HepG2 (cell line): ENCODE results near the gene ARHGAP30. TPM values are rescaled to one million over a fixed set of nuclear protein-coding genes. Genes with fewer than 3 reads are reported as not detected.

Source experiments
- ATAC-seq: fragments of 200-7000 bp; cut with Tn5 transposase; 3 replicates; pipeline ENCODE4 v1.9.1; 2020; ENCODE audit warnings: mild to moderate bottlenecking, moderate library complexity
- BruUV-seq: library from RNA; stranded (reverse); fragments of 400-500 nt; replicated peaks from 2 replicates; lab custom pipeline; 2021; lab: Mats Ljungman, UMichigan
- CTCF ChIA-PET: fragments of 300-600 bp; formaldehyde crosslinking; extraction: SDS; loops from one replicate; lab custom pipeline; 2021; ENCODE audit warnings: low total read pairs, inconsistent platforms, low intra/inter-chr PET ratio; lab: Yijun Ruan, JAX
- POLR2A ChIA-PET: fragments of 350-600 bp; sonication (Branson Sonifier 250); formaldehyde crosslinking; loops from one replicate; lab custom pipeline; 2020; ENCODE audit warnings: antibody characterized with exemption, inconsistent platforms; lab: Yijun Ruan, JAX
- DNase-seq: peaks from one replicate; pipeline ENCODE4 v3.0.0-alpha.2; 2015; ENCODE audit warnings: low spot score
- FAIRE-seq: peaks from 3 replicates; lab custom pipeline; 2011; peaks lifted over from hg19 to GRCh38; lab: Jason Lieb, UNC
- H2AFZ ChIP-seq: one replicate; pipeline ENCODE4 v1.6.1; 2011; ENCODE audit warnings: low read length, inconsistent platforms
- H3K27ac ChIP-seq: fragments of 300-600 bp; 3 replicates; pipeline ENCODE4 v1.8.0; 2011; ENCODE audit warnings: mixed run types, mild to moderate bottlenecking, mixed read lengths, low read length, inconsistent platforms; ENCODE audit not compliant: insufficient read depth; ENCODE audit errors: extremely low read length
- H3K27me3 ChIP-seq, 2 experiments: fragments of 200-600 bp in 1 of 2; 2 replicates in 1 of 2; 3 replicates in 1 of 2; pipeline versions ENCODE4 v1.6.0 to v1.8.0; 2011; ENCODE audit warnings: low read length in 2 of 2, mild to moderate bottlenecking in 2 of 2, moderate library complexity in 2 of 2, inconsistent platforms in 1 of 2; ENCODE audit not compliant: insufficient read depth in 2 of 2, control insufficient read depth in 1 of 2
- H3K36me3 ChIP-seq, 2 experiments: fragments of 200-600 bp in 1 of 2; replicated peaks in 1 of 2; 2 replicates in 1 of 2; 3 replicates in 1 of 2; pipeline versions ENCODE4 v1.5.1 to v1.8.0; 2011; ENCODE audit warnings: low read length in 2 of 2, inconsistent platforms in 1 of 2; ENCODE audit not compliant: insufficient read depth in 2 of 2, control insufficient read depth in 1 of 2
- H3K4me1 ChIP-seq: 2 replicates; pipeline ENCODE4 v1.5.1; 2012; ENCODE audit warnings: low read length, inconsistent platforms; ENCODE audit not compliant: insufficient read depth
- H3K4me2 ChIP-seq: 2 replicates; pipeline ENCODE4 v1.6.0; 2011; ENCODE audit warnings: low read depth, low read length, inconsistent platforms
- H3K4me3 ChIP-seq, 3 experiments: fragments of 200-600 bp in 1 of 3; sonication (generic), shearing (Covaris generic) in 1 of 3; replicated peaks in 1 of 3; 2 replicates each; pipeline ENCODE4 v1.5.1; 2011 to 2016; ENCODE audit warnings: low read length in 3 of 3, inconsistent platforms in 2 of 3, low read depth in 2 of 3, mild to moderate bottlenecking in 2 of 3, control low read depth in 1 of 3, mixed read lengths in 1 of 3; ENCODE audit not compliant: insufficient read depth in 1 of 3
- H3K79me2 ChIP-seq: one replicate; pipeline ENCODE4 v1.6.1; 2011; ENCODE audit warnings: low read length, inconsistent platforms; ENCODE audit not compliant: insufficient read depth
- H3K9ac ChIP-seq: 2 replicates; pipeline ENCODE4 v1.6.0; 2011; ENCODE audit warnings: mild to moderate bottlenecking, low read depth, low read length, inconsistent platforms; ENCODE audit not compliant: insufficient read depth
- H3K9me3 ChIP-seq: 2 replicates; pipeline ENCODE4 v1.5.1; 2012; ENCODE audit warnings: mild to moderate bottlenecking, low read length
- H4K20me1 ChIP-seq: 2 replicates; pipeline ENCODE4 v1.6.0; 2011; ENCODE audit warnings: inconsistent platforms, mild to moderate bottlenecking, low read length, moderate library complexity; ENCODE audit not compliant: insufficient read depth
- AHR ChIP-seq: IDR thresholded peaks from 2 replicates; pipeline ENCODE4 v1.6.1; 2018; ENCODE audit warnings: missing genetic modification reagents, missing compliant biosample characterization
- CBX2 ChIP-seq, 2 experiments: fragments of 200-600 bp in 1 of 2; sonication (generic); formaldehyde crosslinking in 1 of 2; IDR thresholded peaks; 2 replicates each; pipeline versions ENCODE4 v1.7.0 to v1.8.1; 2018 to 2022; ENCODE audit warnings: low read depth in 2 of 2, low read length in 1 of 2, mild to moderate bottlenecking in 1 of 2, missing genetic modification reagents in 1 of 2
- ELF1 ChIP-seq: sonication (generic); formaldehyde crosslinking; IDR thresholded peaks from 2 replicates; pipeline ENCODE4 v1.4.0; 2020; ENCODE audit warnings: missing genetic modification reagents
- FOXC1 ChIP-seq: sonication (generic); formaldehyde crosslinking; IDR thresholded peaks from 2 replicates; pipeline ENCODE4 v1.8.0; 2022; ENCODE audit warnings: mild to moderate bottlenecking, missing genetic modification reagents, borderline replicate concordance
- HES4 ChIP-seq: sonication (generic); formaldehyde crosslinking; IDR thresholded peaks from 2 replicates; pipeline ENCODE4 v1.9.0; 2021; ENCODE audit warnings: mild to moderate bottlenecking, missing genetic modification reagents, borderline replicate concordance
- KDM3A ChIP-seq: IDR thresholded peaks from 2 replicates; pipeline ENCODE4 v1.6.1; 2018; ENCODE audit warnings: low read depth, missing compliant biosample characterization
- KLF11 ChIP-seq: IDR thresholded peaks from 2 replicates; pipeline ENCODE4 v1.6.1; 2016; ENCODE audit warnings: missing compliant biosample characterization
- PHF8 ChIP-seq: sonication (generic); formaldehyde crosslinking; IDR thresholded peaks from 2 replicates; pipeline ENCODE4 v1.5.0; 2020; ENCODE audit warnings: missing genetic modification reagents
- SOX13 ChIP-seq, 3 experiments: fragments of 450-650 bp in 1 of 3; sonication (generic) in 1 of 3; formaldehyde crosslinking in 1 of 3; IDR thresholded peaks in 2 of 3; conservative IDR thresholded peaks in 1 of 3; 2 replicates each; pipeline versions ENCODE4 v1.5.0 to v1.6.1; 2016 to 2020; ENCODE audit warnings: antibody characterized with exemption in 1 of 3, mild to moderate bottlenecking in 1 of 3, missing compliant biosample characterization in 1 of 3, missing genetic modification reagents in 1 of 3, moderate library complexity in 1 of 3
- TEAD3 ChIP-seq: optimal IDR thresholded peaks from 2 replicates; pipeline ENCODE3; 2016; ENCODE audit warnings: borderline replicate concordance
- ZBTB25 ChIP-seq: IDR thresholded peaks from 2 replicates; pipeline ENCODE4 v1.6.1; 2018; ENCODE audit warnings: missing genetic modification reagents
- ZNF451 ChIP-seq: sonication (generic); formaldehyde crosslinking; IDR thresholded peaks from 2 replicates; pipeline ENCODE4 v1.5.0; 2020; ENCODE audit warnings: mild to moderate bottlenecking, missing genetic modification reagents
- ZNF546 ChIP-seq: sonication (generic); formaldehyde crosslinking; conservative IDR thresholded peaks from 2 replicates; pipeline ENCODE4 v1.8.1; 2023; ENCODE audit warnings: mild to moderate bottlenecking, missing genetic modification reagents
- ZNF558 ChIP-seq: sonication (generic); formaldehyde crosslinking; IDR thresholded peaks from 2 replicates; pipeline ENCODE4 v1.9.0; 2022; ENCODE audit warnings: mild to moderate bottlenecking, missing genetic modification reagents, borderline replicate concordance
- ZNF570 ChIP-seq: sonication (generic); formaldehyde crosslinking; IDR thresholded peaks from 2 replicates; pipeline ENCODE4 v1.4.0; 2020; ENCODE audit warnings: mild to moderate bottlenecking, missing genetic modification reagents, borderline replicate concordance
- ZNF720 ChIP-seq: sonication (generic); formaldehyde crosslinking; IDR thresholded peaks from 2 replicates; pipeline ENCODE4 v1.4.0; 2020; ENCODE audit warnings: missing genetic modification reagents
- WGBS: methylation state at CpG from one replicate; pipeline ENCODE4 v1.1.6; 2017; ENCODE audit warnings: low lambda C conversion rate; 5-methylcytosine and 5-hydroxymethylcytosine counted together
- in situ Hi-C: cut with HindIII; loops from 2 replicates; pipeline ENCODE4 v1.10.0; 2017; ENCODE audit warnings: low pct_unique_long_range_greater_than_20kb; ENCODE audit not compliant: extremely low pct_ligation_motif_present
- intact Hi-C: fragments of 100-400 bp; cut with micrococcal nuclease; formaldehyde crosslinking; loops from one replicate; pipeline ENCODE4 v1.10.0; 2022; ENCODE audit not compliant: unreplicated experiment
- polyA plus RNA-seq, 8 experiments: library from polyadenylated mRNA; depleted of rRNA in 3 of 8; stranded (reverse) in 7 of 8; unstranded in 1 of 8; fragments of >200 nt; fragmentation: Illumina TruSeq in 4 of 8; extraction: Trizol in 4 of 8; gene quantifications; 2 replicates each; pipeline versions ENCODE4 v1.2.1 to v1.2.3, GENCODE V29; 2011 to 2016; ENCODE audit warnings: low read depth in 4 of 8, missing spikeins in 1 of 8, mixed read lengths in 1 of 8; ENCODE audit not compliant: insufficient read depth in 1 of 8
- total RNA-seq, 5 experiments: library from RNA; depleted of rRNA; stranded (reverse); fragments of >200 nt; fragmentation: Illumina TruSeq; extraction: Trizol; gene quantifications; 2 replicates each; pipeline ENCODE4 v1.2.3, GENCODE V29; 2016; ENCODE audit warnings: low read depth in 1 of 5
- TF ChIP-seq, protein P1 (sequence below): IDR thresholded peaks from 2 replicates; pipeline ENCODE4 v1.6.1; 2018; ENCODE audit warnings: missing genetic modification reagents, mild to moderate bottlenecking, missing compliant biosample characterization
- TF ChIP-seq, protein P2 (sequence below): IDR thresholded peaks from 2 replicates; pipeline ENCODE4 v1.6.1; 2016; ENCODE audit warnings: low read depth
- TF ChIP-seq, protein P3 (sequence below): sonication (generic); formaldehyde crosslinking; IDR thresholded peaks from 2 replicates; pipeline ENCODE4 v1.5.0; 2020; ENCODE audit warnings: missing genetic modification reagents, mild to moderate bottlenecking, borderline replicate concordance

The ARHGAP30 gene
- total and polyA plus RNA-seq, 2 of the 13 experiments (the other 11 are each of a cell fraction or from before 2014, with no cell fraction given): 0.13 to 0.20 TPM

DNA sequence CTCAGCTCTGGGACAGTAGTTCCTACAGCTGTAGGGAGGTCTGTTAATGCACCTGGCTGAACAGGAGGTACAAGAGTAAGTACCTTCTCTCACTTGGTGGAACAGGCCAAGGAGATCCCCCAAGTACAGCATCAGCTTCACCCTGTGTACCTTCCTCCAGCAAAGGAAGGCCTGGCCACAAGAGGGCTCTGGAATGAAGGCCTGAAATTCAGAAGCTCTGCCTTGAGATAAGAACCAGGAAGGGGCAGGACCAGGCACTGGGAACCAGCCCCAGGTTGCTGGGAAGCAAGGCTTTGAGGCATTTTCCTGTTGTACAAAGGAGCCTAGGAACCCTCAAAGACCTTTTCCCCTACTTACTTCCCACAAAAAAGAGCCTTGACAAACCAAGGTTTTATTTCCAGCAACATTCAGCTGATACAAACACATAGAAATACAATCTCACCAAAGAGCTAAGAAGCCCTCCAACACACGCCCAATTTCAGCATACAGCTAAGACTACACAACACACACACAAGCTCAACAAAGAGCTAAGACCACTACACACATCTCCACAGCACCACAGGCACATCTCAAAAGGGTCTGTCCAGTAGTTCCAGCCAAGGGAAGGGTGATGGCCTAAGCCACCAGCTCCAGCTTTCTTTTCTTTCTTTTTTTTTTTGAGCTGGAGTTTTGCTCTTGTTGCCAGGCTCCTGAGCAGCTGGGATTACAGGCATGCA is 72.2 kb downstream of the ARHGAP30 start:
- BruUV-seq: no TSS peak
- no peaks in the 10 kb centered on the region for H4K20me1 ChIP-seq
- H3K4me1 ChIP-seq: peaks cover 11% of the 10 kb centered on the region
- POLR2A ChIA-PET: interaction anchor here (1.0 to 1.6 kb wide), 4 partner anchors 14 to 48 kb away, joined by 4 to 18 read pairs (median 8); partner anchors contain the start of genes F11R and USF1
- no peak overlapping the region for H3K4me3 ChIP-seq
- no peak overlapping the region for H3K9ac ChIP-seq
- CTCF ChIA-PET: interaction anchor here (0.8 to 1.9 kb wide), 5 partner anchors 23 to 100 kb away, joined by 3 to 16 read pairs (median 4); partner anchors contain the start of genes F11R and KLHDC9
- in situ Hi-C loops (loop anchor here (10.0 kb wide), 1 partner anchor 97 kb away; the partner anchor contains the start of gene KLHDC9), intact Hi-C loops (loop anchor here (1.0 to 10.0 kb wide), 4 partner anchors 23 to 137 kb away; partner anchors contain the start of genes DEDD and USF1)
- no peaks in the 10 kb centered on the region for H3K9me3 ChIP-seq
- peak; percentile 95 for ATAC-seq
- no peak overlapping the region for H3K4me2 ChIP-seq
- no peak overlapping the region for H3K27ac ChIP-seq
- H3K36me3 ChIP-seq: peaks cover 21 to 37% of the 10 kb centered on the region in 2 experiments; a peak in 4 of 5 replicates
- no peaks in the 10 kb centered on the region for H3K79me2 ChIP-seq
- WGBS: 100% methylated on average over 1 of the region's 1 CpG
- no peaks in the 10 kb centered on the region for H3K27me3 ChIP-seq
- peak; percentile 84 for FAIRE-seq
- peak; percentile 61 for DNase-seq
- H2AFZ ChIP-seq: no peak overlapping the region
- peak; percentile 77 for TF ChIP-seq ELF1 (CRISPR knock-in tag)
- TF ChIP-seq, protein P1, sequence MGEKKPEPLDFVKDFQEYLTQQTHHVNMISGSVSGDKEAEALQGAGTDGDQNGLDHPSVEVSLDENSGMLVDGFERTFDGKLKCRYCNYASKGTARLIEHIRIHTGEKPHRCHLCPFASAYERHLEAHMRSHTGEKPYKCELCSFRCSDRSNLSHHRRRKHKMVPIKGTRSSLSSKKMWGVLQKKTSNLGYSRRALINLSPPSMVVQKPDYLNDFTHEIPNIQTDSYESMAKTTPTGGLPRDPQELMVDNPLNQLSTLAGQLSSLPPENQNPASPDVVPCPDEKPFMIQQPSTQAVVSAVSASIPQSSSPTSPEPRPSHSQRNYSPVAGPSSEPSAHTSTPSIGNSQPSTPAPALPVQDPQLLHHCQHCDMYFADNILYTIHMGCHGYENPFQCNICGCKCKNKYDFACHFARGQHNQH (CRISPR knock-in tag): 0 out of 2 replicates have a peak, but pooled peaks have one; percentile 24
- TF ChIP-seq ZNF720 (CRISPR knock-in tag): no peak
- TF ChIP-seq CBX2 (IDR thresholded peaks at IDR 0.05; ENCODE audit: low read depth, low read length): no peak
- no peak for TF ChIP-seq CBX2 (CRISPR knock-in tag; IDR thresholded peaks at IDR 0.05; ENCODE audit: low read depth)
- TF ChIP-seq, protein P2, sequence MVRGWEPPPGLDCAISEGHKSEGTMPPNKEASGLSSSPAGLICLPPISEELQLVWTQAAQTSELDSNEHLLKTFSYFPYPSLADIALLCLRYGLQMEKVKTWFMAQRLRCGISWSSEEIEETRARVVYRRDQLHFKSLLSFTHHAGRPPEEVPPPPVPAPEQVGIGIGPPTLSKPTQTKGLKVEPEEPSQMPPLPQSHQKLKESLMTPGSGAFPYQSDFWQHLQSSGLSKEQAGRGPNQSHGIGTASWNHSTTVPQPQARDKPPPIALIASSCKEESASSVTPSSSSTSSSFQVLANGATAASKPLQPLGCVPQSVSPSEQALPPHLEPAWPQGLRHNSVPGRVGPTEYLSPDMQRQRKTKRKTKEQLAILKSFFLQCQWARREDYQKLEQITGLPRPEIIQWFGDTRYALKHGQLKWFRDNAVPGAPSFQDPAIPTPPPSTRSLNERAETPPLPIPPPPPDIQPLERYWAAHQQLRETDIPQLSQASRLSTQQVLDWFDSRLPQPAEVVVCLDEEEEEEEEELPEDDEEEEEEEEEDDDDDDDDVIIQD (CRISPR knock-in tag): peak; percentile 49; the same call in 1 of the 2 replicates
- no peak for TF ChIP-seq ZNF570
- 0 out of 2 replicates have a peak, but pooled peaks have one; percentile 36 for TF ChIP-seq ZBTB25 (CRISPR knock-in tag)
- peak; percentile 72 for TF ChIP-seq TEAD3 (CRISPR knock-in tag)
- TF ChIP-seq ZNF558: no peak
- TF ChIP-seq ZNF546: no peak
- no peak for TF ChIP-seq KLF11 (CRISPR knock-in tag)
- TF ChIP-seq PHF8 (CRISPR knock-in tag): 0 out of 2 replicates have a peak, but pooled peaks have one; percentile 13
- no peak for TF ChIP-seq ZNF451
- no peak for TF ChIP-seq HES4 (CRISPR knock-in tag)
- peak; percentile 50; the same call in 1 of the 2 replicates for TF ChIP-seq KDM3A
- TF ChIP-seq SOX13 (IDR thresholded peaks at IDR 0.05): no peak
- TF ChIP-seq SOX13 (CRISPR knock-in tag; conservative IDR thresholded peaks at IDR 0.05 in 1 of 2, IDR thresholded peaks at IDR 0.05 in 1 of 2): peak in 1 of 2 experiments; percentile 32; a peak in 1 of 4 replicates
- TF ChIP-seq FOXC1 (CRISPR knock-in tag): 0 out of 2 replicates have a peak, but pooled peaks have one; percentile 28
- no peak for TF ChIP-seq AHR (CRISPR knock-in tag)
- TF ChIP-seq, protein P3, sequence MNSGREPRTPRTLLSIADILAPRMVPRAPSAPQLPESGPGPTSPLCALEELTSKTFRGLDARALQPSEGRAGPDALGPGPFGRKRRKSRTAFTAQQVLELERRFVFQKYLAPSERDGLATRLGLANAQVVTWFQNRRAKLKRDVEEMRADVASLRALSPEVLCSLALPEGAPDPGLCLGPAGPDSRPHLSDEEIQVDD: no peak
